ENCODE measurements around the gene GNAI3.

GNAI3 gene

GRCh38 chr1:109527098-109527811 lies 21.2 kb upstream of the GNAI3 start:
- DNase-seq, result no peak

- DNase-seq, result no peak
Measured at GRCh38 chr1:109527846-109528695, 20.3 kb upstream of the GNAI3 start.

GRCh38 chr1:109528712-109529111 lies 19.7 kb upstream of the GNAI3 start:
- no peak for DNase-seq

GRCh38 chr1:109529881-109530456 lies 18.4 kb upstream of the GNAI3 start:
- DNase-seq, result peak; percentile 85

GRCh38 chr1:109530457-109531087 lies 17.8 kb upstream of the GNAI3 start:
- peak; percentile 92 for DNase-seq

- no peak for DNase-seq
Measured at GRCh38 chr1:109531380-109531779, 17.0 kb upstream of the GNAI3 start.

- DNase-seq, result no peak
Measured at GRCh38 chr1:109531826-109532364, 16.5 kb upstream of the GNAI3 start.

GRCh38 chr1:109532365-109533136 lies 15.9 kb upstream of the GNAI3 start:
- peak; percentile 75 for DNase-seq

- no peak for DNase-seq
Measured at GRCh38 chr1:109534307-109534858, 14.0 kb upstream of the GNAI3 start.

- DNase-seq, result no peak
Measured at GRCh38 chr1:109535481-109535880, 12.9 kb upstream of the GNAI3 start.

GRCh38 chr1:109535971-109536491 lies 12.4 kb upstream of the GNAI3 start:
- DNase-seq, result peak; percentile 89

GRCh38 chr1:109537450-109538178 lies 10.8 kb upstream of the GNAI3 start:
- no peak for DNase-seq

GRCh38 chr1:109538827-109539555 lies 9.4 kb upstream of the GNAI3 start:
- no peak for DNase-seq

GRCh38 chr1:109539676-109540075 lies 8.7 kb upstream of the GNAI3 start, which contains the start of gene GPR61:
GPR61 (plus strand) TSS chr1:109539872; CDS start chr1:109543023, 3,151 bp downstream.
- DNase-seq, result no peak

GRCh38 chr1:109541102-109541501 lies 7.3 kb upstream of the GNAI3 start:
- DNase-seq, result no peak

- DNase-seq, result no peak
Measured at GRCh38 chr1:109542657-109543056, 5.8 kb upstream of the GNAI3 start.

- DNase-seq, result no peak
Measured at GRCh38 chr1:109543283-109543987, 5.0 kb upstream of the GNAI3 start.

- DNase-seq, result no peak
Measured at GRCh38 chr1:109543988-109544735, 4.3 kb upstream of the GNAI3 start.

All from NCI-H1092 treated with DMSO at 0.1 percent for 48 hours (cell line).